Right lung (tissue), 5 donors: Measurements from ENCODE around the gene SYNM. TPM values are rescaled to one million over a fixed set of nuclear protein-coding genes. Genes with fewer than 3 reads are reported as not detected.
A peak's percentile ranks its signal among the peaks of the same experiment; 100 is the strongest.

ENCODE experiments used
- DNase-seq, 2 donors: peaks; one replicate each; pipeline ENCODE4 v3.0.0-alpha.2; 2013
- polyA plus RNA-seq, 5 donors: library from polyadenylated mRNA; unstranded; fragments of 120-200 nt; gene quantifications; one replicate each; pipeline versions ENCODE4 v1.2.1 to v1.2.3, GENCODE V29; 2013; ENCODE audit warnings: inconsistent platforms in 1 of 5, low replicate concordance in 1 of 5; ENCODE audit not compliant: insufficient read length in 5 of 5, insufficient read depth in 1 of 5

The SYNM gene
- polyA plus RNA-seq, 5 donors: 5.4 to 7.9 (median 7.2) TPM

- no peak for DNase-seq
These were observed 32.2 kb downstream of the SYNM start for GRCh38 chr15:99137111-99137546.

- DNase-seq: no peak
These were observed 33.0 kb downstream of the SYNM start for GRCh38 chr15:99137877-99138276.

- no peak for DNase-seq
These were observed 33.7 kb downstream of the SYNM start for GRCh38 chr15:99138491-99138982.

- DNase-seq: no peak
These were observed 34.4 kb downstream of the SYNM start for GRCh38 chr15:99139276-99139675.

- DNase-seq: no peak
These were observed 35.7 kb downstream of the SYNM start for GRCh38 chr15:99140590-99140989.

- DNase-seq: no peak
These were observed 37.1 kb downstream of the SYNM start for GRCh38 chr15:99141943-99142342.

- no peak for DNase-seq
These were observed 37.7 kb downstream of the SYNM start for GRCh38 chr15:99142562-99142961.

GRCh38 chr15:99143242-99143641 lies 38.4 kb downstream of the SYNM start:
- DNase-seq: no peak

- DNase-seq: peak; percentile 31 to 37
These were observed 39.1 kb downstream of the SYNM start for GRCh38 chr15:99143655-99144610.

- DNase-seq: no peak
These were observed 40.1 kb downstream of the SYNM start for GRCh38 chr15:99145005-99145404.

- no peak for DNase-seq
These were observed 40.9 kb downstream of the SYNM start for GRCh38 chr15:99145778-99146177.

- DNase-seq: no peak
These were observed 41.8 kb downstream of the SYNM start for GRCh38 chr15:99146661-99147060.

GRCh38 chr15:99148851-99149276 lies 44.0 kb downstream of the SYNM start:
- no peak for DNase-seq

- no peak for DNase-seq
These were observed 44.5 kb downstream of the SYNM start for GRCh38 chr15:99149366-99149765.

- DNase-seq: no peak
These were observed 46.3 kb downstream of the SYNM start for GRCh38 chr15:99151156-99151555.

GRCh38 chr15:99153026-99153535 lies 48.2 kb downstream of the SYNM start:
- no peak for DNase-seq

- DNase-seq: no peak
These were observed 49.4 kb downstream of the SYNM start for GRCh38 chr15:99154271-99154670.

- DNase-seq: no peak
These were observed 51.1 kb downstream of the SYNM start for GRCh38 chr15:99155961-99156443.

- DNase-seq: no peak
These were observed 52.6 kb downstream of the SYNM start for GRCh38 chr15:99157456-99157855.

- DNase-seq: no peak
These were observed 53.9 kb downstream of the SYNM start for GRCh38 chr15:99158626-99159412.

- DNase-seq: no peak
These were observed 58.6 kb downstream of the SYNM start for GRCh38 chr15:99163271-99164062.
